GM18858 (cell line): ENCODE data around the gene CCDC177.
A peak's percentile ranks its signal among the peaks of the same experiment; 100 is the strongest.

Source experiments
- ATAC-seq: cut with Tn5 transposase; IDR thresholded peaks from one replicate; pipeline ENCODE4 v1.9.1; 2021; ENCODE audit not compliant: unreplicated experiment

The CCDC177 gene

GRCh38 chr14:69574263-69574953 is at the start of gene CCDC177:
Gene CCDC177 (minus strand): TSS chr14:69574871. CDS start chr14:69573622, 1,249 bp downstream.
- no peak for ATAC-seq

GRCh38 chr14:69624136-69624535 is 49.5 kb upstream of the CCDC177 start:
- no peak for ATAC-seq

- no peak for ATAC-seq
These were observed 46.3 kb upstream of the CCDC177 start for GRCh38 chr14:69620981-69621380.

- ATAC-seq, result no peak
These were observed 45.5 kb upstream of the CCDC177 start for GRCh38 chr14:69620211-69620611.

- ATAC-seq, result no peak
These were observed 44.3 kb upstream of the CCDC177 start for GRCh38 chr14:69619012-69619411.

GRCh38 chr14:69617796-69618195 is 43.1 kb upstream of the CCDC177 start:
- no peak for ATAC-seq

GRCh38 chr14:69616408-69616773 is 41.7 kb upstream of the CCDC177 start:
- ATAC-seq, result no peak

- ATAC-seq, result peak; percentile 54
These were observed 41.1 kb upstream of the CCDC177 start for GRCh38 chr14:69615496-69616407.

GRCh38 chr14:69615121-69615495 is 40.4 kb upstream of the CCDC177 start:
- ATAC-seq, result no peak

GRCh38 chr14:69614592-69614991 is 39.9 kb upstream of the CCDC177 start:
- ATAC-seq, result no peak

GRCh38 chr14:69613312-69614073 is 38.8 kb upstream of the CCDC177 start:
- ATAC-seq, result no peak

GRCh38 chr14:69612783-69613130 is 38.1 kb upstream of the CCDC177 start:
- ATAC-seq, result no peak

- no peak for ATAC-seq
These were observed 37.5 kb upstream of the CCDC177 start for GRCh38 chr14:69612014-69612782.

GRCh38 chr14:69611172-69612013 is 36.7 kb upstream of the CCDC177 start, which contains the start of gene SUSD6:
Gene SUSD6 (plus strand): TSS chr14:69611596. CDS start chr14:69658593, 46,997 bp downstream.
- ATAC-seq, result no peak

- ATAC-seq, result no peak
These were observed 36.2 kb upstream of the CCDC177 start for GRCh38 chr14:69610874-69611171.

GRCh38 chr14:69610020-69610873 is 35.6 kb upstream of the CCDC177 start:
- no peak for ATAC-seq

- ATAC-seq, result no peak
These were observed 31.9 kb upstream of the CCDC177 start for GRCh38 chr14:69606258-69607184.

GRCh38 chr14:69605738-69606137 is 31.1 kb upstream of the CCDC177 start:
- no peak for ATAC-seq
